Erythroblast (primary cell): ENCODE data around the gene LRRD1.
"Not testable (repeated sequence)": the region's sequence is repeated elsewhere in the genome, so short reads cannot be mapped to it uniquely, and the experiment has no call there.

ENCODE experiments used
- DNase-seq, 2 experiments: peaks; one replicate each; lab custom pipeline; 2025; lab: John Stamatoyannopoulos, UW
- GATA1 ChIP-seq: IDR thresholded peaks from 2 replicates; pipeline ENCODE4 v1.6.1; 2011; ENCODE audit warnings: low read depth, mild to moderate bottlenecking, control low read depth, low read length, moderate library complexity
- POLR2A ChIP-seq: IDR thresholded peaks from 2 replicates; pipeline ENCODE4 v1.6.1; 2011; ENCODE audit warnings: mild to moderate bottlenecking, low read length

LRRD1 gene

DNA sequence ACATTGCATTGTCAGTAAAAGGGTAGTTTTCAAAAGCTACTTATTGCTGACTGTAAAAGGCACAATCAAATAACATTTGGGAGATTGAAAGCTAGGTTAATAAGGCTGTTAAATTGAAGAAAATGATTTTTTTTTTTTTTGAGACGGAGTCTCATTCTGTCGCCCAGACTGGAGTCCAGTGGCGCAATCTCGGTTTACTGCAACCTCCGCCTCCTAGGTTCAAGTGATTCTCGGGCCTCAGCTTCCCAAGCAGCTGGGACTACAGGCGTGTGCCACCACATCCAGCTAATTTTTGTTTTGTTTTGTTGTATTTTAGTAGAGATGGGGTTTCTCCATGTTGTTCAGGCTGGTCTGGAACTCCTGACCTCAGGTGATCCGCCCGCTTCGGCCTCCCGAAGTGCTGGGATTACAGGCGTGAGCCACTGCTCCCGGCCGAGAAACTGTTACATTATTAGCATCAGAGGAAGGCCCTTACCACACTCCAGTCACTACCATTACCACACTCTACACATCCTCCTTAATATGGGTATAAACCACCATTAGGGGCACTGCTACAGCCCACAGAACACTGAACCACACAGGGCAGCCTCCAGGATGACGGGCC is 45.7 kb downstream of the LRRD1 start:
- DNase-seq = no peak

GRCh38 chr7:92131764-92132330 is 47.1 kb downstream of the LRRD1 start:
- no peak for DNase-seq
- no peak for TF ChIP-seq POLR2A
- no peak for TF ChIP-seq GATA1

More for the DNA sequence above, 45.7 kb downstream of the LRRD1 start:
- TF ChIP-seq GATA1 = no peak
- no peak for TF ChIP-seq POLR2A

- TF ChIP-seq GATA1 (no peak), POLR2A (no peak)
- no peak for DNase-seq
Measured at GRCh38 chr7:92131093-92131492, 47.8 kb downstream of the LRRD1 start.

GRCh38 chr7:92121681-92122080 is 57.3 kb downstream of the LRRD1 start:
- no peak for DNase-seq
- TF ChIP-seq POLR2A (no peak), GATA1 (no peak)

DNA sequence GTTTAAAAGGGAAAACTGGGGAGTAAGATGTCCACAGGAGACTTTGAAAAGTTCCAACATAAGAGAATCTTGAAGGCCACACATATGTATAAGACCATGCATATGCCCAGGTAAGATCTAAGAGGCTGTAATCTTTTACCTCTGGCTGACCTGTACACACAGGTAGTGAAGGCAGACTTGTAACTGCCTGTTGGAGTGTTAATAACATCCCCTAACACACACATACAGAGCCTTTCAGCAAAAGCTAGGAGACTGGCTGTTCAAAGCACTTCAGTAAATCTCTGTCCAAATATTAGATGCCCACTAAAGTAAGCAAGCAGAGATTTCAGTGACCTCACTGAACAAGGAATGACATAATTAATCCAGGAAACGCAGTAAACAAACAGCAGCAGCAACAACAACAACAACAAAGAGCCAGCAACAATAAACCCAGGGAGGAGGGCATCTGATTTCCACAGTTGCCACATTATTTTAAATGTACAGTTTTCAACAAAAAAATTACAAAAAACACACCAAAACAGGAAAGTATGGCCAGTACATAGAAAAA is 59.7 kb downstream of the LRRD1 start:
- no peak for TF ChIP-seq POLR2A
- TF ChIP-seq GATA1 = no peak
- no peak for DNase-seq

- no peak for DNase-seq
- TF ChIP-seq POLR2A (no peak), GATA1 (no peak)
Measured at GRCh38 chr7:92116949-92117348, 62.0 kb downstream of the LRRD1 start.

DNA sequence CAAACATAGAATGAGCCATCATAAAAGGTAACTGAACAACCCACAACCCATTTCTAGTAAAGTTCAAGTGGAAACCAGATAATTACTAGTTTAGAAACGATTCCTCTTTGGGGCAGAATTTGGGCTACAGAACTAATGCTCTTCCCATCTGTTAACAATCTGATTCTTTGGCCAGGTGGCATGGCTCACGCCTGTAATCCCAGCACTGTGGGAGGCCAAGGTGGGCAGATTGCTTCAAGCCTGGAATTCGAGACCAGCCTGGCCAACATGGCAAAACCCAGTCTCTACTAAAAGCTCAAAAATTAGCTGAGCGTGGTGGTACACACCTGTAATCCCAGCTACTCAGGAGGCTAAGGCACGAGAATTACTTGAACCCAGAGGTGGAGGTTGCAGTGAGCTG is 63.1 kb downstream of the LRRD1 start:
- no peak for DNase-seq
- TF ChIP-seq GATA1 (no peak), POLR2A (no peak)

- no peak for TF ChIP-seq POLR2A
- TF ChIP-seq GATA1 = no peak
- DNase-seq = no peak
Measured at GRCh38 chr7:92110857-92111256, 68.1 kb downstream of the LRRD1 start.

GRCh38 chr7:92108821-92109220 is 70.1 kb downstream of the LRRD1 start:
- TF ChIP-seq POLR2A (no peak), GATA1 (no peak)
- DNase-seq = no peak

- DNase-seq = not testable (repeated sequence)
Measured at GRCh38 chr7:92102862-92103261, 76.1 kb downstream of the LRRD1 start.

DNA sequence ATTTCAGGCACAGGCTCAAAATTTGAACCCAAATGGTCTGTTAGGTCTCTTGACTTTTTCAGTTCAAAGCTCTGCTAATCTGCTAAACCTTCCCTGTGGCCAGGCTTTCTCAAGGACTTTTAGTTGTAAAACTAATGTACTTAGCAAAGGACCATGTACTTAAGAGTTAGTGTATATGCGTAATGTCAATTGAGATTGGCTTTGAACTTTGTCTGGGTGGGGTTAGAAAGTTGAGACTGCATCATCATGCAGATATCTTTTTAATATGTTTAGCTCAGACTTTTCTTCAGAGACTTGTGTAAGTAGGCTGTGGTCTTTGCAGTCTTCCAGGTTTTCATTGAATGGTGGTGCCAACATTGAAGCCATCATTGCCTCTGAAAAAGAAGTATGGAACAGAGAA is 78.4 kb downstream of the LRRD1 start:
- TF ChIP-seq GATA1 (no peak), POLR2A (no peak)
- no peak for DNase-seq

- TF ChIP-seq POLR2A (no peak), GATA1 (no peak)
- DNase-seq = no peak
Measured at GRCh38 chr7:92095380-92095779, 83.6 kb downstream of the LRRD1 start.
